ENCODE results near the gene TBCD. TPM values are rescaled to one million over a fixed set of nuclear protein-coding genes. Genes with fewer than 3 reads are reported as not detected.
A peak's percentile ranks its signal among the peaks of the same experiment; 100 is the strongest.

The TBCD gene
- total and polyA plus RNA-seq, 2 donors (not counting 1 experiment from before 2014, with no cell fraction given) = 22.1 to 36.7 TPM

- H3K27ac ChIP-seq (ENCODE audit: insufficient read depth, low read length) = no peak overlapping the region
- H3K27me3 ChIP-seq (ENCODE audit: control insufficient read depth, insufficient read depth, low read length) = no peaks in the 10 kb centered on the region
- no peaks in the 10 kb centered on the region for H3K9me3 ChIP-seq (ENCODE audit: control insufficient read depth, insufficient read depth, low read depth, low read length)
- no peaks in the 10 kb centered on the region for H3K79me2 ChIP-seq (ENCODE audit: control insufficient read depth, insufficient read depth, low read length)
- TF ChIP-seq CTCF (conservative IDR thresholded peaks at IDR 0.05 in 1 of 2, IDR thresholded peaks at IDR 0.05 in 1 of 2; ENCODE audit: low read depth in 1 of 2, low read length in 2 of 2) (no peak), EZH2 (IDR thresholded peaks at IDR 0.05; ENCODE audit: low read length, missing control alignments) (no peak)
- DNase-seq (ENCODE audit: low read depth in 2 of 2) = peak in 1 of 2 donors; percentile 40
- H3K4me1 ChIP-seq (ENCODE audit: control insufficient read depth, extremely low read depth, insufficient read depth, low read length) = peaks cover 6% of the 10 kb centered on the region
- no peak overlapping the region for H3K9ac ChIP-seq (ENCODE audit: insufficient read depth, low read length)
- H2AFZ ChIP-seq (ENCODE audit: low read length) = no peak overlapping the region
- no peak overlapping the region for H3K4me3 ChIP-seq (replicated peaks in 1 of 4; ENCODE audit: control extremely low read depth in 1 of 4, insufficient read depth in 1 of 4, low read depth in 3 of 4, low read length in 4 of 4)
- no peak overlapping the region for H3K4me2 ChIP-seq (ENCODE audit: extremely low read depth, insufficient read depth, low read length)
- H4K20me1 ChIP-seq (ENCODE audit: control insufficient read depth, extremely low read depth, insufficient read depth, low read length) = no peaks in the 10 kb centered on the region
- H3K36me3 ChIP-seq (ENCODE audit: control insufficient read depth, insufficient read depth, low read length) = no peaks in the 10 kb centered on the region
Observed at GRCh38 chr17:82887255-82888164, 135.6 kb downstream of the TBCD start.

- Histone ChIP-seq H4K20me1 (ENCODE audit: control insufficient read depth, extremely low read depth, insufficient read depth, low read length) (no peaks in the 10 kb centered on the region), H3K9me3 (ENCODE audit: control insufficient read depth, insufficient read depth, low read depth, low read length) (no peaks in the 10 kb centered on the region), H2AFZ (ENCODE audit: low read length) (no peak overlapping the region), H3K27ac (ENCODE audit: insufficient read depth, low read length) (no peak overlapping the region), H3K4me3 (replicated peaks in 1 of 4; ENCODE audit: control extremely low read depth in 1 of 4, insufficient read depth in 1 of 4, low read depth in 3 of 4, low read length in 4 of 4) (no peak overlapping the region), H3K36me3 (ENCODE audit: control insufficient read depth, insufficient read depth, low read length) (no peaks in the 10 kb centered on the region), H3K4me1 (ENCODE audit: control insufficient read depth, extremely low read depth, insufficient read depth, low read length) (peaks cover 9% of the 10 kb centered on the region), H3K4me2 (ENCODE audit: extremely low read depth, insufficient read depth, low read length) (no peak overlapping the region), H3K79me2 (ENCODE audit: control insufficient read depth, insufficient read depth, low read length) (no peaks in the 10 kb centered on the region), H3K9ac (ENCODE audit: insufficient read depth, low read length) (no peak overlapping the region), H3K27me3 (ENCODE audit: control insufficient read depth, insufficient read depth, low read length) (no peaks in the 10 kb centered on the region)
- no peak for DNase-seq (ENCODE audit: low read depth in 2 of 2)
- TF ChIP-seq CTCF (conservative IDR thresholded peaks at IDR 0.05 in 1 of 2, IDR thresholded peaks at IDR 0.05 in 1 of 2; ENCODE audit: low read depth in 1 of 2, low read length in 2 of 2) = no peak
- TF ChIP-seq EZH2 (IDR thresholded peaks at IDR 0.05; ENCODE audit: low read length, missing control alignments) = no peak
Observed at GRCh38 chr17:82888583-82889495, 137.0 kb downstream of the TBCD start.

Data from fibroblast of lung (primary cell).